K562 (cell line): ENCODE data around the gene SLX9. TPM values are rescaled to one million over a fixed set of nuclear protein-coding genes. Genes with fewer than 3 reads are reported as not detected.

Experiments used
- CHCHD3 ChIP-seq: fragments of 250-450 bp; sonication (Bioruptor Pico); IDR thresholded peaks from 2 replicates; pipeline ENCODE4 v2.1.2; 2022; ENCODE audit warnings: mild to moderate bottlenecking
- PRDM10 ChIP-seq: fragments of 450-650 bp; IDR thresholded peaks from 2 replicates; pipeline ENCODE4 v1.6.1; 2018; ENCODE audit not compliant: partially characterized antibody
- ZNF146 ChIP-seq: IDR thresholded peaks from one replicate; pipeline ENCODE4 v1.6.1; 2018; ENCODE audit warnings: missing compliant biosample characterization; ENCODE audit not compliant: unreplicated experiment
- ZNF699 ChIP-seq: fragments of 250-450 bp; sonication (Bioruptor Pico); IDR thresholded peaks from 2 replicates; pipeline ENCODE4 v1.8.0; 2021; ENCODE audit warnings: mild to moderate bottlenecking, moderate library complexity; ENCODE audit not compliant: insufficient replicate concordance
- polyA plus RNA-seq, 8 experiments: library from polyadenylated mRNA; depleted of rRNA in 4 of 8; stranded (reverse) in 5 of 8; unstranded in 3 of 8; fragments of >200 nt; fragmentation: Nextera tagmentation in 2 of 8; fragmentation: Illumina TruSeq in 1 of 8; extraction: Ambion mirVana in 2 of 8; extraction: Trizol in 1 of 8; gene quantifications; 2 replicates each; pipeline versions ENCODE4 v1.2.1 to v1.2.3, GENCODE V29; 2011 to 2014; ENCODE audit warnings: inconsistent platforms in 1 of 8, missing spikeins in 1 of 8
- total RNA-seq, 7 experiments: library from RNA; depleted of rRNA in 6 of 7; stranded (reverse); fragments of >200 nt in 6 of 7; fragmentation: Illumina TruSeq in 2 of 7; extraction: Trizol in 2 of 7; gene quantifications; 2 replicates each; pipeline versions ENCODE4 v1.2.1 to v1.2.3, GENCODE V29; 2011 to 2021; ENCODE audit warnings: low replicate concordance in 1 of 7

Gene SLX9
- total and polyA plus RNA-seq, 9 of the 15 experiments (the other 6 are each of a cell fraction or from before 2014, with no cell fraction given), result 1.2 to 75.5 (median 16.5) TPM

GRCh38 chr21:44913425-44914175 is 26.2 kb upstream of the SLX9 start (continued):
- TF ChIP-seq PRDM10 (peak; percentile 91), ZNF146 (CRISPR knock-in tag) (no peak), CHCHD3 (CRISPR knock-in tag) (no peak), ZNF699 (CRISPR knock-in tag) (no peak)
- TF ChIP-seq, all 486 proteins: peak for 2
